CD4-positive, alpha-beta T cell treated with Interleukin-6 for 4 hours (primary cell): ENCODE data around the gene PTPRN2.

Experiments used
- DNase-seq: peaks from one replicate; pipeline ENCODE4 v3.0.0-alpha.2; 2020; ENCODE audit warnings: mixed read lengths

The PTPRN2 gene

DNA sequence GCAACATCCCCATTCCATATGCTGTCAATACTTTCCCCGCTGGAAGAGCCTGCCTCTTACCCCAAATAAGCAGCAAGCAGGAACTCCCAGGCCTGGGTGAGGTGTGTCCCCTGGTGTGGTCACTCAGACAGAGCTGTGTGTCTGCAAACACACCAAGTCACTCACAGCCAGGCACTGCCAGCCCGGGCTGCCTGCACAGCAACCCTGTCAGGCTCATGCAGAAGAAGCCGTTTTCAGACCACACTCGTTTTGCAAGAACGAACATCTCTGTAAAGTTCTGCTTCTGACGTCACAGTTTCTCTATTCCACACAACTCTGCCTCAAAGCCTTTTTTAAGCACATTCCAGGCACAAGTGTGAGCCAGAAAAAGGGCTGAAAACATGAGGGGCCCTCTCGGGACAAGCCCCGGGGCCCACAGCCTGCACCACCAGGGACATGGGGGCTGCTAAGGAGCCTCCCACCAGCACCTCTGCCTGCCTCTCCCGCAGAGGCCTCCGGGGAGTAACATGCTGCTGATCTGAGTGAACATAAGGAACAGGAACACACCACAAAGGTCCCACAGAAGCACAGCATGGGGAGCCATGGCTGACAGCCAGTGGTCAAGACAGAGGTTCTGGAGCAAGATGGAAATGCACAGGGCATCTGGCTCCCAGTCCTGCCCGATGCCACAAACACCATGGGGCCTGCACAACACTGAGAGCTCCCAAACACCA is 11.4 kb downstream of the PTPRN2 start:
- no peak for DNase-seq

DNA sequence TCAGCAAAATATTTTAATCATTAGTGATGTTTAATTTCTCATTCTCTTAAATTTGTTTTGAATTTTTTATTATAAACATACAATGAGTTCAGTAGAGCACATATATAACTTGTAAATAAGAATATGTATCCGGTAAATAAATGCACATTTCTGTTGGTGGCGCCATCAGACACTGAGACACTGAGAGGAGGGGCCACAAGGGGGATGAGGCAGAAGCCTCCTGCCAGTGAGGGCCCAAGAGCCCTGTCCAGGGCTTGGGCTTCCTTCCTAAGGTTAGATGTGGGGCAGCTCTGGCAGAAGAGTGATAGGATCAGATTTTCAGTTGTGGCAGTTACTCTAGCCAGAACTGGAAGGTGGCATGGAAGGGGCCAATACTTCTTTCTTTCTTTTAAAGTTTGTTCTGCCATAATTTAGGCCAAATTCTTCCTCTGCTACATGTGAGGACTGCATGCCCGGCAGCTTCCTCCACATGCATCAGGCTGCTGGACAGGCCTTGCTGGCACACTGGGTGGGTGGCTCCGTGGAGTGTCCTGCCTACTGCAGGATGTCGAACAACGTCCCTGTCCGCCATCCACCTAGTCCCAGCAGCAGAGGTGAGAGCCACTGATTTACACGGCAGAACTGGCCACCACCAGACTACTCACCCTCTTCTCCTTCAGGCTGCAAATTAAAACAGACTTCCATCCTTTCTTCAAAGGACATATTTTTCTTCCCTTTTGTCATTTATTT is 13.2 kb downstream of the PTPRN2 start:
- DNase-seq, result no peak

DNA sequence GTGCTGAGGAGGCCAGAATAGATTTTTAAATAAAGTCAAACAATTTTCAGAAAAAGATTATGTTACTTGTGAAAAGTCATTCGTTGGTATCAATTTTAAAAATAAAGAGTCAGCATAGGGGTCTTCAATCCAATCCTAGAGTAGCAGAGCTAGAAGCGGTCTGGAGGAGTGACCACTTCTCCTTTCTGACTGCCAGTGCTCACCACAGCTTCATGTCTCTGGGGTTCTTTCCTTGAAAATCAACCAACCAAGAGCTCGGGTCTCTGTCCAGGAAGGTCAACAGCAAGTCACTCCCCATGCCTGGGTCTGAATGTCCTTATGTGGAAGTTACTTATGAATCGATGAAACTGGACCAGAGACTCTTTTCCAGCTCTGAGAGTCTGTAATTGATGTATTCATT is 14.3 kb downstream of the PTPRN2 start:
- DNase-seq, result no peak

DNA sequence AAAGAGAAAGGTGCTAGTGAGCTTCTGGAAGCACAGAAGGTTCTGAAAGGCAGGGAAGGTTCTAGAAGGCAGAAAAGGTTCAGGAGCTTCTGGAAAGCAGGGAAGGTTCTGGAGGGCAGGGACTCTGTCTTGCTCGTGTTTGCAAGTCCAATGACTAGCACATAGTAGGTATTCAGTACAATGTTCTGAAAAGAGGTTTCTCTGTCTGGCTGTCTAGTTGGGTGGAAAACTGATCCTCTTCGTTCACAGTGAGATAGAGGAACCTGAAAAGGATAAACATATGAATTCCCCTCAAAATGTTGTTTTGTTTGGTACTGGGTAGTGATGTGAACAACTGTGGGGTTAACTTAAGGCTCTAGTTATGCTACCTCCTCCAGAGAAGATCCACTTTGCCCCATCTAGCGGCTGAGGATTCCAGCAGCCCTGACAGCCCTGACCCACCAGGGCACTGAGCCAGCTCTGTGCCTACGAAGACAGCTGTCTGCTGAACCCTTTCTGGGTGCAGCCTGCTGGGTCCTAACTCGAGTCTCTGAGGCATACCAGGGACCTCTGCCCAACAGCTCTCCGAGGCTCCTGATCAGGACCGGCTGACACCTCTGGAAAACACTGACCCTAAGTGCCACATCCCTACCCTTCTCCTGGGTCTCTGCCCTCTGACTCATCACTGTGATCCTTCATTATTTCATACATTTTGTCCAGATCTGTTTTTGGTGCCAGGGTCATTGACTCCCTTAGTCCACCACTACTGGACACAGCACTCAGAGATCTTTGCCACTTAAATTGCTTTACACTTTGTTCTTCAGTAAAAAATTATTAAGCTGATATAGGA is 15.4 kb downstream of the PTPRN2 start:
- no peak for DNase-seq

DNA sequence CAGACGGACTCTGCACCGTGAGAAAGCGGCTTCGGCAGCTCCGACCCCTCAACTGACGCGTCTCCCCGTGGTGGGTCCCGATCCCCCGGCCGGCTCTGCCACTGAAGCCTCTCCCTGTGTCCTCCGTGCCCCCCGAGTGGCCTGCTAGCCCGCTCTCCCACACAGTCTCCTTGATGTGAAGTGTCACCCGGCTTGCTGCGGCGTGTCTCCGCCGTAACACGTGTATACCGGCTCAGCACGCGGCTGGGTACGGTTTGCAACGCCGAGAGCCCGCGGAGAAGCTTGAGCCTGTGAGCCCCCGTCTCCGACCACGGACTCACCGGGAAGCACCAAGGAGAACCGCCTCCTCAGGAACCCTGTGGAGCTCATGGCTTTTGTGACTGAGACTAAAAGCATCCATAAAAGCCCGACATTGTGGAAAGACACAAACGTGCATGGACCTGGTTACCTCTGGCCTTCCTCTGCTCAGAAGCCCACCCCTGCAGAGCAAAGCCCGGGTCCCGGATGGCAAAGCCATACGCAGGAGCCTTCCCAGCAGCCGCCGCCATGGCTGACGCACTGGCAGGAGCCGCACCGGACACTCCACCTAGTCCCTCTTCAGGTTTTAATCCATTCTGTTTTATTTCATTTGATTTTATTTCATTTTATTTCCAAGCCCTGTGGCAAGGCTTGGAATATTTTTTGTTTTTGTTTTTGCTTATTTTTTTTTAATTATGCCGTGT is 17.0 kb downstream of the PTPRN2 start:
- DNase-seq, result no peak

DNA sequence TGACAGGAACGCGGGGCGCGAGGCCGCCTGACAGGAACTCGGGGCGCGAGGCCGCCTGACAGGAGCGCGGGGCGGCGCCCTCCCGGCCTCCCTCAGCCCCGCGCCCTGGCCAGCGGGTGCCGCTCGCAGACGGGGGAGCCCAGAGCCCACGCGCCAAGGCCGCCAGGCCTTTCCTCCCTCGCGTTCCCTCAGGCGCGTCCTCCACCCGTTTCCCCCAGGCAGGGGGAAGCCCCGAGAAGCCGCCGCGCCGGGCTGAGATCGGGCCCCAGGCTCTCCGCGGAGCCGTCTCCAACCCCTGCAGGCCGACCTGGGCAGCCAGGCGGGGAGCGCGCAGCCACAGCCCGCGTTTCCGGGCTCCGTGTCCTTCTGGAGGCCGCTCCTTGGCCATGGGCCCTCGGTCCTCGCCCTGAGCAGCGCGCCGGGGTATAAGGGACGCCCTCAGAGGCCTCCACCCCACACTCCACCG is 17.7 kb downstream of the PTPRN2 start:
- no peak for DNase-seq

DNA sequence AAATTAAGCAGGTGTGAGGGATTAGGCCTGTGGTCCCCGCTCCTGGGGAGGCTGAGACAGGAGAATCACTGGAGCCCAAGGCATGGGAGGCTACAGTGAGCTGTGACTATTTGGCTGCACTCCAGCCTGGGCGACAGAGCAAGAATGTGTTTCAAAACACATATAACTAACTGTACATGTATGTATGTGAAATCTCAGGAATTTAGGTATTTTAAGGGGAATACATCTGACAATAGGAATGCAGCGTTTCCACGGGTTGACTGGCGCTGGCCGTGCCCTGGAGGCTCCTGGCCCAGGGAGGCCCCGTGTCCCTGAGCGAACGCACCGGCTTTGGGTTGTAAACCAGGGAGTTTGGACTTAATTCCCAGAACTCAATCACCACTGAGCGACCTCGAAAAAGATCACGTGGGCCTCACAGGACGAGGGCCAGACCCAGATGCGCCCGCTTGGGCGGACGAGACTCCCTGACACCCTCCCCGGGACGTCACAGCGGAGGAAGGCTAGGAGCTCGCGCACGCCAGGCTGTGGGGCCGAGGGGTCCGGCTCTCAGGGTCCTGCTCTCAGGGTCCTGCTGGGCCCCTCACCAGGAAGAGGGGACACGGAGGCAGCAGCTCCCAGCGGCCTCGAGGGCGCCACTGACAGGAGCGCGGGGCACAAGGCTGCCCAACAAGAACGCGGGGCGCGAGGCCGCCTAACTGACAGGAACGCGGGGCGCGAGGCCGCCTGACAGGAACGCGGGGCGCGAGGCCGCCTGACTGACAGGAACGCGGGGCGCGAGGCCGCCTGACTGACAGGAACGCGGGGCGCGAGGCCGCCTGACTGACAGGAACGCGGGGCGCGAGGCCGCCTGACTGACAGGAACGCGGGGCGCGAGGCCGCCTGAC is 18.4 kb downstream of the PTPRN2 start:
- DNase-seq, result no peak

DNA sequence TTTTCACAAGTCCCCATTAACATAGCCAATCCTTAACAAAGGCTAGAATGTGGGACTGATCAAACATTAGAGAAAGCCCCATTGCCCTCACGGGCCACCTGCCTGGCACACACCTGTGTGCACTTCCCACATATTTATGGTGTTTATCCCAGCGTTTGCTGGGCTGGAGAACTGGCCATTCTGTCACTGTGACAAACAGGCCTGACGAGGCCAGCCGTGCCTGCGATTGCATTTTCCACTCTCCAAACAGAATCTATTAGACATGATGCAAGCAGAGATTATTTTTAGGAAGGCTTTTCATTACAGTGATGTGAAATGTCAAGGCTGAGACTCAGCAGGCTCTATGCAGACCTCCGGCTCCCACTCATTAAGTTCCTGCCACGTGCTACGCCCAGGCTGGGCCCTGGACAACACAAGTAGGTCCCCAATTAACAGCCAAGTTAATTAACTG is 20.4 kb downstream of the PTPRN2 start:
- DNase-seq, result no peak

DNA sequence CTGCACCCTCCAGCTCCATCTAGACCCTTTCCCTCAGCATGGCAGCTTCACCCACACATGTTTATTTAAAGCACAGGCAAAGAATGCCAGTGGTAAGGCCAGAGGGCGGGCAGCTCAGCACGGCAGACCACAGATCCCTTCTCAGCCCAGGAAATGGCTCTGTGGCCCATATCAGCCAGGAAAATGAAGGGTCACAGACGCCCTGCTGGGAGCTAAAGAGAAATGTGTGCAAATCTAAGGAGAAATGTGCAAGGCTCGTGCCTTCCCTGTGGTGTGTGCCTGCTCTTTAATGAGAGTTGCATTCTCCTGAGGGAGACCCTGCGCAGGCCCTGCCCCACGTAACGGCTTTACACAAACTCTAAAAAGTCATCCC is 23.0 kb downstream of the PTPRN2 start:
- DNase-seq, result no peak

DNA sequence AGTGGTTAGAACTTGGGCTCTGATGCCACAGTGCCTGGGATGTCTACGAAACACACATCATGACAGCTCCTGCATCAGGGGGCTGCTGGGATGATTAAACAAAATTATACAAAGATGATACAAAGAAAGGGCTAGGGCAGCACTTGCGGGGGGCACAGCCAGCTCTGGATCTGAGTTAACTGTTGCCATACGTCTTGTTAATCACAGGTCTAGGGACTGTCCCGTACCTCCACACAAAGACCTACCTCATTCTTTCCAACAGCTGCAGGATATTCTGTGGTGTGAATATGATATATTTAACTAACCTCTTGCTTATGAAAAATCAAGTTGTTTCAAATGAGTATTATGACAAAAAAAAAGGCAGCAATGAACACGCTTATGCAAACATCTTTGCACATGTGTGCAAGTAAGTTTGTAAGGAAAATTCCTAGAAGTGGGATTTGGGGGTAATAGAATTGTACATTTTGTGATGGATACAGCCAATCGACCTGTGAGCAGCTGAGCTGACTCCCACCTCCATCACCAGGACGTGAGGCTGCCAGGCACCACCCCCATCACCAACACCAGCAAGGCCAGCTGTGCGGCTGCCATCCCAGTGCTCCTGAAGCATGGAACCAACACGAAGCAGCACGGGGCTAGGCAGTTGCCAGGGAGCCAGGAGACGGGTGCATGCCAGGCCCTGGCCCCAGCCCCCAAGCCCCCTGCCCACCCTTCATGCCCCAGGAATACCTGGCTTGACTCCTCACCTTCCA is 23.5 kb downstream of the PTPRN2 start:
- DNase-seq, result no peak

DNA sequence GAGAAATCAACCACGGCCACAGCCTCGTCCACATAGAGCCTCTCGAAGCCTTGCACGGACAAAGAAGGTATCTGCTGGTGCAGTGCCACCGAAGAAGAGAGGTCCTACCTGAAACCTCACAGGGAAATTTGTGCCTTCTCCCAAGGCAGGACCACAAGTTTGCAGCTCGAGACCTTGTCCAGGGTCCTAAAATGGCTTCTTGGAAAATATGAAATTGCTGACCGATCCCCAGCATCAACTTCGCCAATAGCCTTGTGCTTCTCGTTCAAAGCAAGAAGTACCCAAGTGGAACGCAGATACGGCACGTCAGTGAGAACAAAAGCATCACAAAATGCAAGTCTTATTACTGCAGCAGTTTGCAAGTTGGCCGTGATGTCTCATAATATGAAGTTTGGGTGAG is 24.6 kb downstream of the PTPRN2 start:
- DNase-seq, result no peak

DNA sequence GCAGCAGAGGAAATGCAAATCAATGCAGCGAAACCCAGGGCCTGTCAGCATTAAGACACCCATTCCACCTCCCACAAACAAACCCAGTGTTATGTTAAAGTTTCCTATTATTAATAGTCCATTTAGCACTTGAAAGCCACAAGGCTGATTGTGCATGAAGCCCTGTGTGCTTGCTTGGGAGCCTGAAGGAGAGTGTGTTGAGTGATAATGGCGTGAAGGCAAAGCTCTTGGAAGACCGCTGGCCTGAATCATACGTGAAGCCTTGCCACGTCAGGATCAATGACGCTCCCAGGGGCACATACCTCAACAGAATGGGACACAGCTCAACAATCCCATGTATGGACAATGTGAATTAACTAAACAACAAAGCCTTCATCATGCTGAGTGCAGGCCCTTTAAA is 25.1 kb downstream of the PTPRN2 start:
- DNase-seq, result no peak

DNA sequence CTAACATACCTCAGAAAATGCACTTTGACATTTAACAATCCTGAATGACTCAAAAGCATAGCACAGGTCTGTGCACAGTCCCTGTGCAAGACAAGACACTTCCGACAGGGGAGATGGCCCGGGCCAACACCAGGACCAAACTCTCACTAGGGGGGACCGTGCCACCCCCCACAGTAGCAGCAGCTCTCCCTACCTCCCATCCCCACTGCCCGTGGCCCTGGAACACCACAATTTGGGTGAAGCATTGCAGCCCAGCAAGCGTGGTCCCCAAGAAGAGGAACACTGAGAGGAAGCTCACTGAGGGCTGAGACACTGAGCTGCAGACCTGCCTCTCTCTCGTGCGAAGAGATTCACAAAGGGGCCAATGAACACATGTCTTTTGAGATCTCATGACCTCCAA is 26.0 kb downstream of the PTPRN2 start:
- DNase-seq, result no peak

DNA sequence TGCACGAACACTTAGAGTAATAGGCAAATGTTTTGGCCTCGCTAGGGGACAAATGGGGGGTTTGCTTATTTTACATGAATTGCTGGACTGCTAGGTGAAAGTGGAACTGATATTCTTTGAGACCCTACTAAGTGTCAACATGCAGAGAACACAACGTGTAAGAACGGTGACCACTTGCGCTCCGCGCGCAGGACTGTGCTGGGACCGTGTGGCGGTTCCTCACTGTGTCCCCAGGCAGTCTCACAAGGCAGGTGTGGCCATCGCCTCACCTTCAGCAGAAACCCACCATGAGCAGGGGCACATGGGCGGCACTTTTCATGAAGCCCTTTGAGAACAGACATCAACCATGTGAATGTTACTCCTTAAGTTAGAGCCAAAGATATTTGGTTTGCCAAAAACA is 27.2 kb downstream of the PTPRN2 start:
- no peak for DNase-seq

DNA sequence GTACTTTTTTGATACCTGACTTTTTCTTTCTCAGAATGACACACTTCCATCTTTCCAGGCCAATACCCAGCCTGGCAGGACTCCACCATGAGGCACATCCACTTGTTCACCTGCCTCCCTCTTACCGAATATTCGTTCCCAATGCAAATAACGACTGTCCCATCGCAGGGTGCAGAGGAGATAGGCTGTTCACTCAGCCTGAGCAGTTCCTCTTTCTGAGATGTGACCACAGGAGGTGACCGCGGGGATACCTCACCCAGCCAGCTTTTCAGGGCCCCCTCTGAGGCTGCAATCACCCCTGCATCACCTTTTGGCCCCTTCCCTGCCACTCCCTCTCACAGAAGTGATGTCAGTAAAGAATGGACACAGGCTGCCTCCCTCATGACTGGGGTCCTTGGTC is 28.3 kb downstream of the PTPRN2 start:
- no peak for DNase-seq

DNA sequence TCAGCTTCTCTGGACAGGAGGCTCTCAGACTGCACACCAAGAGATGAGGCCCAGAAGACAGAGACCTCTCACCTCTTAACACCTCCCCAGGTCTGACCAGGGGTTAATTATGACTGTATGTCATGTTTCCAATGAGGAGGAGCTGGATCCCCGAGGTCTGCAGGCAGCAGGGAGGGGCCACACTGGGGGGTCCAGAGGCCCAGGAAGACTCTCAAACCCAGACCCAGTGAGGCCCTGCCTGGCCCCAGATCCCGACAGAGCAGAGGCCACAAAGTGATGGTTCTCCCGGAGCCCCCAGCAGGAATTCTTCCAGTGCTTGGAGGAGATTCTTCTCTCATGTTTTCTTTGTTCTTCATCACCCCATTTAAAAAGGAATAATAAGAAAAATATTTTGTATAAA is 28.8 kb downstream of the PTPRN2 start:
- DNase-seq, result no peak

DNA sequence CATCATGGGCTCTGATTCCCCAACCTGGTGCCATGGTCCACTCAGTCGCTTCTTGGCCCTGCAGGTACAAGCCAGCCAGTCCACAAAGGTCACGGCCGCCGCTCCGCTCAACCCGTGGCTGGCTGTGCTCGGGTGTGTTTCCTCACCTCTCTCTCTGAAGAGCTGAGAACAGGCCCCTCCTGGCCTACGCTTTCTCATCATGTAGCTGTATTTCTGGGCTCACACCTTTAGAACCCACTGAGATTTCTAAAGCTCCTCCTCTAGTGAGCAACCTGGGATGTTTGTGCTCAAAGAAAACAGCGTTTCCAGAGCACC is 30.2 kb downstream of the PTPRN2 start:
- no peak for DNase-seq

DNA sequence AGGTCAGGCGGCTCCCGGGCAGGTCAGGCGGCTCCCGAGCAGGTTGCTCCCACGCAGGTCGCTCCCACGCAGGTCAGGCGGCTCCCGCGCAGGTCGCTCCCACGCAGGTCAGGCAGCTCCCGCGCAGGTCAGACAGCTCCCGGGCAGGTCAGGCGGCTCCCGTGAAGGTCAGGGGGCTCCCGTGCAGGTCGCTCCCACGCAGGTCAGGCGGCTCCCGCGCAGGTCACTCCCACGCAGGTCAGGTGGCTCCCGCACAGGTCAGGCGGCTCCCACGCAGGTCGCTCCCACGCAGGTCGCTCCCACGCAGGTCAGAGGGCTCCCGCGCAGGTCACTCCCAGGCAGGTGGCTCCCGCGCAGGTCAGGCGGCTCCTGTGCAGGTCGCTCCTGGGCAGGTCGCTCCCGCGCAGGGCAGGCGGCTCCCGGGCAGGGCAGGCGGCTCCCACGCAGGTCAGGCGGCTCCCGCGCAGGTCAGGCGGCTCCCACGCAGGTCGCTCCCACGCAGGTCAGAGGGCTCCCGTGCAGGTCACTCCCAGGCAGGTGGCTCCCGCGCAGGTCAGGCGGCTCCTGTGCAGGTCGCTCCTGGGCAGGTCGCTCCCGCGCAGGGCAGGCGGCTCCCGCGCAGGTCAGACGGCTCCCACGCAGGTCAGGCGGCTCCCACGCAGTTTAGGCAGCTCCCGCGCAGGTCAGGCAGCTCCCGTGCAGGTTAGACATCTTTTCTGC is 30.7 kb downstream of the PTPRN2 start:
- no peak for DNase-seq

DNA sequence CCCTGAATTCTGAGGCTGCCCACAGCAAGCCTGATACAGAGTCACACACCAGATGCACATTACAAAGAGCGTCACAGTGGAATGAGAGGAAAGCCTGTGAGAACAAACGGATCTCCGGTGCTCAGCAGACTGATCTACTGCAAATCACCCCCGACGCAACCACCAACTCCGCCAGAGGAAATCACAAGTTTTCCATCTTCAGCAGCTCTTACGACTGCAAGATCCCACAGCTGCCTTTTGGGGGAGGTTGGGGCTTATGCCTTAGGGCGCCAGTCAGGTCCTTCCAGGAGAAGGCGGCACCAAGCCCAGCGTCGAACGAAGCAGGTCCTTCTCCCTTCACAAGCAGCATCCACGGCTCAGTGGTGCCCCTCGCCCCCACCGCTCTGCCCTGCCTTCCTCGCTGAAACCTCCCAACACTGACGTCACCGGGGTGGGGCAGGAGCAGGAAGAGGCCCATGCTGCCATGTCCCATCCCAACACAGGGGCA is 32.5 kb downstream of the PTPRN2 start:
- DNase-seq, result no peak

DNA sequence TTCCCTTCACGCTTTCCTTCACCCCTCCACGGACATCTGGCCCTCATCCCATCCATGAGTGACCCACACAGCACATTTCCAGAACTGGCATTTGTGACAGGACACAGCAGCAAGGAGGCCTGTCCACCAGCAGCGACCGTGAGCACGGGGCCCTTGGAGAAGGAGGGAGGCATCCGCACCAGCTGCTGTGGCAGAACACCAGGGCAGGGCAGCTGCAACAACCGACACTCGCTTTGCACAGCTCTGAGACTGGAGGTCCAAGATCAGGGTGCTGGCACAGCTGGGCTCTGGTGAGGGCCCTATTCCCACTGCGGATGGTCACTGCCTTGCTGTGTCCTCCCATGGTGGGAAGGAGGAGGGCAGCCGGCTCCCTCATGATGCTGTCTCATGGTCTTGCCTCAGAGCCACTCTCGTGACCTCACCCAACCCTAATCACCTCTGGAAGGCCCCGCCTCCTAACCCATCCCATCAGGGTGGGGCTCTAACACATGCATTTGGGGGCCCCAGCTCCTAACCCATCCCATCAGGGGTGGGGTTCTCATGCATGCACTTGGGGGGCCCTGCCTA is 36.7 kb downstream of the PTPRN2 start:
- no peak for DNase-seq
